Measurements from ENCODE around the gene ANK3. TPM values are rescaled to one million over a fixed set of nuclear protein-coding genes. Genes with fewer than 3 reads are reported as not detected.

Gene ANK3
- polyA plus RNA-seq, 3 donors, result not detected

DNA sequence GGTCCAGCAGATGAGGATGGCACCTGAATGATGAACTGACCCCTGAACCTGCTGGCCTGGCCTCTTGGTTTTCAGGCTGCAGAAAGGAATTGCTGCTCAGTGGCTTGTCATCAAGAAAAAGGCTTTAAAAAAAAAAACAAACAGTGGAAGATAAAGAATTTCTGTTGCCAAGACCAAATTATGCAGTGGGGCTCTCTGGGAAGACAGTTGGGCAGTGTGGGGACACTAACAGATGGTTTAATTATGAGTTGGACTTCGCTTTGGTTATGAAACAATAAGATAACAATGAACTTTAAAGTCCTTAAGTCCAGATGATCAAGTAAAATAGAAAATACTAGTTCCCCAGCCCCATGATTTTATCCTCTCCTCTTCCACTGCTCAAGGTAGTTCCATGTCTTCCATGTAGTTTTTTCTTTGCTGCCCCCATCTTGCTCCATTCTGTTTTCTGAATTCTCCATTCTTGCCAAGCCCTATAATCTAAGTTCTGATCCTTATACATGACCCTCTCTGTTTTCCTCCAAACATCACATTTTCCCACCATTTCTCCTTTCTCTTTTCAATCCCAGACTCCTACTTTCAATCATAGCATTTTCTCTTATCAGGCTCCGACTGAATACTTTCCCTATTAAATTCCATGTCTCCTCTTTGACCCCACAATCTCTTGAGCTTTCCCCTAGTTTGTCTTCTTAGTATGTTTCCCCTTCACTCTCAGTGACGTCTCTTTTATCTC, 52.6 kb downstream of the ANK3 start:
- Histone ChIP-seq H3K4me3 (replicated peaks in 1 of 3; ENCODE audit: low read depth in 2 of 3, low read length in 3 of 3) (no peak overlapping the region), H3K27me3 (ENCODE audit: control insufficient read depth in 2 of 2, insufficient read depth in 2 of 2, low read length in 2 of 2) (no peaks in the 10 kb centered on the region), H3K27ac (ENCODE audit: low read depth in 1 of 2, low read length in 2 of 2) (no peak overlapping the region), H3K9me3 (replicated peaks in 1 of 2; ENCODE audit: control insufficient read depth in 1 of 2, insufficient read depth in 1 of 2, low read length in 2 of 2) (no peaks in the 10 kb centered on the region), H3K4me1 (ENCODE audit: control insufficient read depth in 1 of 2, insufficient read depth in 2 of 2, low read length in 2 of 2) (no peaks in the 10 kb centered on the region), H3K4me2 (replicated peaks; ENCODE audit: extremely low read depth, low read length, poor library complexity, severe bottlenecking) (no peak overlapping the region), H3K9ac (ENCODE audit: insufficient read depth, low read length, poor library complexity, severe bottlenecking) (no peak overlapping the region), H3K36me3 (replicated peaks in 1 of 2; ENCODE audit: control insufficient read depth in 1 of 2, insufficient read depth in 2 of 2, low read length in 2 of 2) (no peaks in the 10 kb centered on the region), H4K20me1 (ENCODE audit: insufficient read depth, low read length) (no peaks in the 10 kb centered on the region), H3K79me2 (ENCODE audit: insufficient read depth, low read length) (no peaks in the 10 kb centered on the region), H2AFZ (ENCODE audit: insufficient read depth, low read depth, low read length, poor library complexity, severe bottlenecking) (no peak overlapping the region)
- no peaks in the 10 kb centered on the region for H3K4me1 Mint-ChIP-seq
- DNase-seq, result no peak
- H3K27ac Mint-ChIP-seq, result no peak overlapping the region
- TF ChIP-seq, protein P1, sequence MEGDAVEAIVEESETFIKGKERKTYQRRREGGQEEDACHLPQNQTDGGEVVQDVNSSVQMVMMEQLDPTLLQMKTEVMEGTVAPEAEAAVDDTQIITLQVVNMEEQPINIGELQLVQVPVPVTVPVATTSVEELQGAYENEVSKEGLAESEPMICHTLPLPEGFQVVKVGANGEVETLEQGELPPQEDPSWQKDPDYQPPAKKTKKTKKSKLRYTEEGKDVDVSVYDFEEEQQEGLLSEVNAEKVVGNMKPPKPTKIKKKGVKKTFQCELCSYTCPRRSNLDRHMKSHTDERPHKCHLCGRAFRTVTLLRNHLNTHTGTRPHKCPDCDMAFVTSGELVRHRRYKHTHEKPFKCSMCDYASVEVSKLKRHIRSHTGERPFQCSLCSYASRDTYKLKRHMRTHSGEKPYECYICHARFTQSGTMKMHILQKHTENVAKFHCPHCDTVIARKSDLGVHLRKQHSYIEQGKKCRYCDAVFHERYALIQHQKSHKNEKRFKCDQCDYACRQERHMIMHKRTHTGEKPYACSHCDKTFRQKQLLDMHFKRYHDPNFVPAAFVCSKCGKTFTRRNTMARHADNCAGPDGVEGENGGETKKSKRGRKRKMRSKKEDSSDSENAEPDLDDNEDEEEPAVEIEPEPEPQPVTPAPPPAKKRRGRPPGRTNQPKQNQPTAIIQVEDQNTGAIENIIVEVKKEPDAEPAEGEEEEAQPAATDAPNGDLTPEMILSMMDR (IDR thresholded peaks at IDR 0.05), result no peak
- no peak overlapping the region for H3K4me3 Mint-ChIP-seq
- 92% methylated on average over 1 of the region's 3 CpGs for WGBS (ENCODE audit: insufficient coverage)
- no peaks in the 10 kb centered on the region for H3K36me3 Mint-ChIP-seq
- peaks cover 0 to 2% (median 1%) of the 10 kb centered on the region in 3 donors for H3K27me3 Mint-ChIP-seq (ENCODE audit: low read depth in 3 of 3)
- intact Hi-C loops (cut with micrococcal nuclease), result no loop called here
- H3K9me3 Mint-ChIP-seq, result peaks cover 0 to 7% (median 2%) of the 10 kb centered on the region in 7 donors

GRCh38 chr10:60335708-60336107, 54.0 kb downstream of the ANK3 start:
- TF ChIP-seq, protein P1 (IDR thresholded peaks at IDR 0.05), result no peak
- WGBS (ENCODE audit: insufficient coverage), result 93% methylated on average over 5 of the region's 5 CpGs
- H3K4me3 Mint-ChIP-seq, result no peak overlapping the region
- intact Hi-C loops (cut with micrococcal nuclease), result no loop called here
- Histone ChIP-seq H3K27ac (ENCODE audit: low read depth in 1 of 2, low read length in 2 of 2) (no peak overlapping the region), H3K9ac (ENCODE audit: insufficient read depth, low read length, poor library complexity, severe bottlenecking) (no peak overlapping the region), H3K4me3 (replicated peaks in 1 of 3; ENCODE audit: low read depth in 2 of 3, low read length in 3 of 3) (no peak overlapping the region), H3K36me3 (replicated peaks in 1 of 2; ENCODE audit: control insufficient read depth in 1 of 2, insufficient read depth in 2 of 2, low read length in 2 of 2) (no peaks in the 10 kb centered on the region), H3K9me3 (replicated peaks in 1 of 2; ENCODE audit: control insufficient read depth in 1 of 2, insufficient read depth in 1 of 2, low read length in 2 of 2) (no peaks in the 10 kb centered on the region), H2AFZ (ENCODE audit: insufficient read depth, low read depth, low read length, poor library complexity, severe bottlenecking) (no peak overlapping the region), H3K4me1 (ENCODE audit: control insufficient read depth in 1 of 2, insufficient read depth in 2 of 2, low read length in 2 of 2) (no peaks in the 10 kb centered on the region), H3K27me3 (ENCODE audit: control insufficient read depth in 2 of 2, insufficient read depth in 2 of 2, low read length in 2 of 2) (no peaks in the 10 kb centered on the region), H3K79me2 (ENCODE audit: insufficient read depth, low read length) (no peaks in the 10 kb centered on the region), H3K4me2 (replicated peaks; ENCODE audit: extremely low read depth, low read length, poor library complexity, severe bottlenecking) (no peak overlapping the region), H4K20me1 (ENCODE audit: insufficient read depth, low read length) (no peaks in the 10 kb centered on the region)
- no peak overlapping the region for H3K27ac Mint-ChIP-seq
- H3K36me3 Mint-ChIP-seq, result no peaks in the 10 kb centered on the region
- no peak for DNase-seq
- H3K27me3 Mint-ChIP-seq (ENCODE audit: low read depth in 3 of 3), result peaks cover 0 to 2% (median 1%) of the 10 kb centered on the region in 3 donors
- H3K4me1 Mint-ChIP-seq, result no peaks in the 10 kb centered on the region
- H3K9me3 Mint-ChIP-seq, result peaks cover 0 to 5% (median 2%) of the 10 kb centered on the region in 7 donors

All from CD14-positive monocyte (primary cell).